ENCODE measurements around the gene SUDS3.

Gene SUDS3

GRCh38 chr12:118430516-118430915 is 54.2 kb downstream of the SUDS3 start:
- Histone ChIP-seq H3K4me3 (replicated peaks; ENCODE audit: insufficient read depth, low read length) (no peak overlapping the region), H3K27me3 (ENCODE audit: insufficient read depth, poor library complexity, severe bottlenecking) (no peaks in the 10 kb centered on the region), H3K27ac (replicated peaks) (no peak overlapping the region)
- no peak for TF ChIP-seq GABPA (IDR thresholded peaks at IDR 0.05; ENCODE audit: low read depth)
- TF ChIP-seq POLR2AphosphoS5 (IDR thresholded peaks at IDR 0.05; ENCODE audit: low read depth) = no peak
- TF ChIP-seq SPI1 (IDR thresholded peaks at IDR 0.05; ENCODE audit: borderline replicate concordance, low read depth) = no peak
- TF ChIP-seq, protein P1, sequence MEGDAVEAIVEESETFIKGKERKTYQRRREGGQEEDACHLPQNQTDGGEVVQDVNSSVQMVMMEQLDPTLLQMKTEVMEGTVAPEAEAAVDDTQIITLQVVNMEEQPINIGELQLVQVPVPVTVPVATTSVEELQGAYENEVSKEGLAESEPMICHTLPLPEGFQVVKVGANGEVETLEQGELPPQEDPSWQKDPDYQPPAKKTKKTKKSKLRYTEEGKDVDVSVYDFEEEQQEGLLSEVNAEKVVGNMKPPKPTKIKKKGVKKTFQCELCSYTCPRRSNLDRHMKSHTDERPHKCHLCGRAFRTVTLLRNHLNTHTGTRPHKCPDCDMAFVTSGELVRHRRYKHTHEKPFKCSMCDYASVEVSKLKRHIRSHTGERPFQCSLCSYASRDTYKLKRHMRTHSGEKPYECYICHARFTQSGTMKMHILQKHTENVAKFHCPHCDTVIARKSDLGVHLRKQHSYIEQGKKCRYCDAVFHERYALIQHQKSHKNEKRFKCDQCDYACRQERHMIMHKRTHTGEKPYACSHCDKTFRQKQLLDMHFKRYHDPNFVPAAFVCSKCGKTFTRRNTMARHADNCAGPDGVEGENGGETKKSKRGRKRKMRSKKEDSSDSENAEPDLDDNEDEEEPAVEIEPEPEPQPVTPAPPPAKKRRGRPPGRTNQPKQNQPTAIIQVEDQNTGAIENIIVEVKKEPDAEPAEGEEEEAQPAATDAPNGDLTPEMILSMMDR (IDR thresholded peaks at IDR 0.05; ENCODE audit: insufficient read depth, low read length) = no peak
- no peak for TF ChIP-seq REST (IDR thresholded peaks at IDR 0.05; ENCODE audit: insufficient replicate concordance, low read depth)
- no peak for DNase-seq (ENCODE audit: low read depth in 1 of 2, low spot score in 1 of 2)

DNA sequence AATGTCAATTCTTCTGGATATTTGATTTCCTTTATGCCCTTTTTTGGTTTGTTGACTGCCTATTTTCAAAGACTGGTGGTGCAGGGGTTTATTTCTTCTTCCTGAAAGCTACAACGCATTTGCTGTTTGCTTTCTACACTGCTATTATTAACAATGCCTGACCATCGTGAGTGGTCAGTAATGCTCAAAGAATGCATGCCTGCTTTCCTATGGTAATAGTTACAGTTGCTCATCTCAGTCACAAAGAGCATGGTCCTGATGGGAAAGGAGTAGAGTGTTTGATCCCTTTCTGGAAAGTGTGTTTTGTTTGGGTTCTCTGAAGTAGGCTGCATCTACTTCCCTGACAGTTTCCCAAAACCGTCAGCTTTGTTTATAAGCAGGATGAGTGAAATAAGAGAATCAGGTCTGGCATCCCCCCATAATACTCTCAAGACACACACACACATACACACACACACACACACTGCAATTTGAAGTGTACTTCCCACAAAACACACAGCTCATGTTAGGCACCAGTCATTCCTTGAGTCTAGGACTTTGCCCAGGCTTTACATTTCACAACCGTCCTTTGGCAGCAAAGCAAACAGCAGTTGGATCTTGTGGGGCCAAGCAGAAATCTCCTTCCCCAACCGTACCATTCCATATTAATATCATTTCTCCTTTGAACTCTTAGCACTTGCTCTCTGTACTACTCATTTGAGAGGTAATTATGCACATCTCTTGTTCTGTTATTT is 56.6 kb downstream of the SUDS3 start:
- TF ChIP-seq POLR2AphosphoS5 (IDR thresholded peaks at IDR 0.05; ENCODE audit: low read depth) = no peak
- no peak for TF ChIP-seq GABPA (IDR thresholded peaks at IDR 0.05; ENCODE audit: low read depth)
- TF ChIP-seq, protein P1 (IDR thresholded peaks at IDR 0.05; ENCODE audit: insufficient read depth, low read length) = no peak
- TF ChIP-seq SPI1 (IDR thresholded peaks at IDR 0.05; ENCODE audit: borderline replicate concordance, low read depth) = no peak
- TF ChIP-seq REST (IDR thresholded peaks at IDR 0.05; ENCODE audit: insufficient replicate concordance, low read depth) = no peak
- no peak for DNase-seq (ENCODE audit: low read depth in 1 of 2, low spot score in 1 of 2)
- Histone ChIP-seq H3K27me3 (ENCODE audit: insufficient read depth, poor library complexity, severe bottlenecking) (no peaks in the 10 kb centered on the region), H3K4me3 (replicated peaks; ENCODE audit: insufficient read depth, low read length) (no peak overlapping the region), H3K27ac (replicated peaks) (no peak overlapping the region)

DNA sequence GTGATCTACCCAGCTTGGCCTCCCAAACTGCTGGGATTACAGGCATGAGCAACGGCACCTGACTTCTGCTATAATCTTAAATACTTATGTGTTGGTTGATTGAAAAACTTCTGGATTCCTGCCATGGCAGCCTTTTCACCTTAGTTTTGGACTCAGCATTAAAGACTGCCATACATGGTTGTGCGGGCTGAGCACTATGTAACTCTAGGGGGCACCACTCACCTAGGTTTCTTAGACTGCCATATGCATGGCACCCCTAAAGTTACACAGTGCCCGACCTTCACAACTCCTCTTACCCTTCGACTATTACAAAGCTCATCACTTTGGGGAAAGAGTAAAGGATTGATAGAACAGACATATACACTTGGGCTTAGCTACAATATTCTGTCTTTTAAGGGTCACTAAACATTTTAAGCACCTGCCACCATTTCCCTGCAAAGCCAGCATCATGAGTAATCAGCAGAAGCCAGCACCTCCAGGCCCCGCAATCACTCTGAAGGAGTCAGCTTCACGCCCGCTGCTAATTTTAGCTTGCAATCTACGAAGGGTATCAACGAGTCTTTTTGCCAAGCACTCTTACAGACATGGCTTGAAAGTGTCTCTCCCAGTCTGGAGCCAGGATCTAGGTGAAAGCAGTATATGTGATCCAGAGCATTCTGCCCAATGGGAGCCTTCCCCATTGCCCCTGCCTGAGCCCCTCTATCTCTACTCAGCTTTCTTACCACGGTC is 59.8 kb downstream of the SUDS3 start:
- peak in 1 of 2 experiments; percentile 13 for DNase-seq (ENCODE audit: low read depth in 1 of 2, low spot score in 1 of 2)
- TF ChIP-seq, protein P1 (IDR thresholded peaks at IDR 0.05; ENCODE audit: insufficient read depth, low read length) = no peak
- no peak for TF ChIP-seq REST (IDR thresholded peaks at IDR 0.05; ENCODE audit: insufficient replicate concordance, low read depth)
- no peak for TF ChIP-seq POLR2AphosphoS5 (IDR thresholded peaks at IDR 0.05; ENCODE audit: low read depth)
- no peak for TF ChIP-seq GABPA (IDR thresholded peaks at IDR 0.05; ENCODE audit: low read depth)
- no peak for TF ChIP-seq SPI1 (IDR thresholded peaks at IDR 0.05; ENCODE audit: borderline replicate concordance, low read depth)
- Histone ChIP-seq H3K27me3 (ENCODE audit: insufficient read depth, poor library complexity, severe bottlenecking) (no peaks in the 10 kb centered on the region), H3K4me3 (replicated peaks; ENCODE audit: insufficient read depth, low read length) (no peak overlapping the region), H3K27ac (replicated peaks) (no peak overlapping the region)

All from HL-60 (cell line).